Activated CD8-positive, alpha-beta memory T cell treated with anti-CD3 and anti-CD28 coated beads for 36 hours (primary cell): ENCODE measurements around the gene FAM181A. TPM values are rescaled to one million over a fixed set of nuclear protein-coding genes. Genes with fewer than 3 reads are reported as not detected.

Experiments
- CTCF ChIA-PET: fragments of 350-600 bp; sonication (Branson Sonifier 250); formaldehyde crosslinking; loops from one replicate; lab custom pipeline; 2021; ENCODE audit warnings: antibody characterized with exemption; lab: Charles Lee
- POLR2A ChIA-PET: fragments of 350-600 bp; sonication (Branson Sonifier 250); formaldehyde crosslinking; loops from one replicate; lab custom pipeline; 2021; ENCODE audit warnings: antibody characterized with exemption; lab: Charles Lee
- total RNA-seq, 2 experiments: library from RNA; stranded (reverse); gene quantifications; one replicate each; pipeline ENCODE4 v1.2.3, GENCODE V29; 2021

FAM181A gene
- total RNA-seq, 2 experiments from 2014 or later: not detected

DNA sequence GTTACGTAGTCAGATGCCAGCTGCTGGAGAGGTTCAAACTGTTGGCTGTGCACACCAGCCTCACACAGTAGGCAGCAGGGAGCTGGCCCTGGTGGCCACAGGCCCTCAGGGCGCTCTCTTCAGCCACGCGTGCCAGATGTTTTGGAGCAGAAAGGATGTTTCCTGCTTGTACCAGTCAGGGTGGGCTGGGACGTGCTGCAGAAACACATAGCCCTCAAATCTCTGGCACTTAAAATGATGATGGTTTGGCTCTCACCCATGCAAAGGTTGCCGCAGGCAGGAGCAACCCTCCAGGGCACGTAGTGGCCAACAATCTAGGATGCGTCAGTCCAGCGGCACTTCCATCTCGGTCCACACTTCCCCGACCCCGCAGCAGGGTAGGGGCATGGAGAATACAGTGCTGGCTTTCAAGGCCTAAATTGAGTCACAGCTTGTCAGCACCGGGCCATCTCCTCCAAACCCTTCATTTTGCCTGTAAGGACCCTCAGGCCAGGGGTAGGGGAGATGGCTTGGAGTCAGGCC is 1.7 kb upstream of the FAM181A start:
- CTCF ChIA-PET: interaction anchor here (0.9 kb wide), 1 partner anchor 70 kb away, joined by 3 read pairs; no protein-coding TSS in a partner anchor

DNA sequence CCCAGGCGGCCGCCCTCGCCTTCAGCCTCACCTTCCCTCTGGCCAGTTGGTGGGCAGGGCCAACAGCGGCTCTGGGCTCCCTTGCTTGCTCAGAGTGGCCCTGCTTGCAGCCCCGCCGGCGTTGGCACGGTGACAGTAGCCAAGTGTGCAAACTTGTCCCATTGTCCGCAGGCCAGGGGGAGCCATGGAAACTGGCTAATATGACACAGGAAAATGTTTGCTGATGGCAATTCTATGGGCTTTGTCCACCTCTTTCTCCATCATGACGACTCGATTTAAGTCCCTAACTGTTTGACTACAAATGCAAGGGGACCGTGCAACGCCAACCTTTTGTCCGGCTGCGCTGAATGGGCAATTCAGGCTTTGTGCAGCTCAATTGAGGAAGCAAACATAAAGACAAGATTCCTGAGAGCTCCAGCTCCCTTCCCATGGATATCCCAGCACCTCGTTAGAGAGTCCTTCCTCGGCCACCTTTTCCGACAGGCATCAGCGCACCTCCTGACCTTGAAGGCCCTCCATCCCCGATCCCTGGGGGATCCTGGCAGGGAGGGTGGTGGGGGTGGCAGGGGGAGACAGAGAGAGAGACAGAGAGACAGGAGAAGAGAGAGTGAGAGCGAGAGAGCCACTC is 785 bp upstream of the FAM181A start:
- CTCF ChIA-PET: no interaction called here

More for the DNA sequence above, 1.7 kb upstream of the FAM181A start:
- POLR2A ChIA-PET: no interaction called here

DNA sequence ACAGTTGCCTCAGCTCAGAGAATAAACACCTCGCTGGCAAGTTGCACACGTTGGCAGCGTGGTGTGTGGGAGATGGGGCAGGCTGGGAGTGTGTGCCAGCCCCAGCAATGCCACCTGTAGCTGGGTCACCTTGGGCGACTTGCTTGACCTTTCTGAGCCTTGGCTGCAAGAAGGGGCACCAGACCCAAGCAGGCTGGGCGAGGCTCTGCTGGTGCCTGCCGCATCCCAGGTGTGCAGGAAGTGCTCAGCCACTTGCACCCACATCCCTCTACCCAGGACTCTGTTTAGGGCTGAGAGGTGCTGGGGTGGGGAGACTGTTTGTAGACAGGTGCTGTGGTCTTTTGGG is 629 bp downstream of the FAM181A start:
- POLR2A ChIA-PET: no interaction called here
- CTCF ChIA-PET: interaction anchor here (1.7 kb wide), 1 partner anchor 12 kb away, joined by 5 read pairs; no protein-coding TSS in a partner anchor

More for the DNA sequence above, 785 bp upstream of the FAM181A start:
- POLR2A ChIA-PET: no interaction called here

DNA sequence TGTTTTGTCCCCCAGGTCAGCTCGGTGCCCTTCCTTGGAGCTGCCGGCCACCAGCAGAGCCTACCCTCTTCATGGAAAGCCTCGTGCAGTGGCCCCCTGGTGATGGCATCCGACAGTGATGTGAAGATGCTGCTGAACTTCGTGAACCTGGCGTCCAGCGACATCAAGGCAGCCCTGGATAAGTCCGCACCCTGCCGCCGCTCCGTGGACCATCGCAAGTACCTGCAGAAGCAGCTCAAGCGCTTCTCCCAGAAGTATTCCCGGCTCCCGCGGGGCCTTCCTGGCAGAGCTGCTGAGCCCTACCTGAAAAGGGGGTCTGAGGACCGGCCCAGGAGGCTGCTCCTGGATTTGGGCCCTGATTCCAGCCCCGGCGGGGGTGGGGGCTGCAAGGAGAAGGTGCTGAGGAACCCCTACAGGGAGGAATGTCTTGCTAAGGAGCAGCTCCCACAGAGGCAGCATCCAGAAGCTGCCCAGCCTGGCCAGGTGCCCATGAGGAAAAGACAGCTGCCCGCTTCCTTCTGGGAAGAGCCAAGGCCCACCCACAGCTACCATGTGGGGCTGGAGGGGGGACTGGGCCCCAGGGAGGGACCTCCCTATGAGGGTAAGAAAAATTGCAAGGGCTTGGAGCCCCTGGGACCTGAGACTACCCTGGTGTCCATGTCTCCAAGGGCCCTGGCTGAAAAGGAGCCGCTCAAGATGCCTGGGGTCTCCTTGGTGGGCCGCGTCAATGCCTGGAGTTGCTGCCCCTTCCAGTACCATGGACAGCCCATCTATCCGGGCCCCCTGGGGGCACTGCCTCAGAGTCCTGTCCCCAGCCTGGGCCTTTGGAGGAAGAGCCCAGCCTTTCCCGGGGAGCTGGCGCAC is 1.3 kb downstream of the FAM181A start:
- POLR2A ChIA-PET: no interaction called here
- CTCF ChIA-PET: interaction anchor here (1.7 kb wide), 1 partner anchor 11 kb away, joined by 5 read pairs; no protein-coding TSS in a partner anchor

DNA sequence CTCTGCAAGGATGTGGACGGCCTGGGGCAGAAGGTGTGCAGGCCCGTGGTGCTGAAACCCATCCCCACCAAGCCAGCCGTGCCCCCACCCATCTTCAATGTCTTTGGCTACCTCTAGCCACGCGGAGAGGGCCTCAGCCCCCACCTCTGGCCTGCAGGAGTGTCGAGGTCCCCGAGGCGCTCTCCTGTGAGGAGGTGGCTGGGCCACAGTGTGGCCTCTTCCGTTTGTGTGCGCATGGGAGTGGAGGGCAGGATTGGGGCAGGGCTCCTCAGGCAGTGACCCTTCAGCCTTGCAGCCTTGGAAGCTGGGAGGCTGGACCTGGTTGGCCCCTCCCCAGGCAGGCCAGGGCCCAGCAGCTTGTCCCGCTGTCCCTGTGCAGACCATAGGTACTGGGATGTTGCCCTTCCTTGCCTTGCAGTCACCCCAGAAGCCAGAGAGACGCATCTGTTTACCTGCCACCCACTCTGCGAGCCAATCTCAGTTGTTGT is 1.9 kb downstream of the FAM181A start:
- ChIA-PET POLR2A (no interaction called here), CTCF (interaction anchor here (1.7 kb wide), 1 partner anchor 11 kb away, joined by 5 read pairs; no protein-coding TSS in a partner anchor)

DNA sequence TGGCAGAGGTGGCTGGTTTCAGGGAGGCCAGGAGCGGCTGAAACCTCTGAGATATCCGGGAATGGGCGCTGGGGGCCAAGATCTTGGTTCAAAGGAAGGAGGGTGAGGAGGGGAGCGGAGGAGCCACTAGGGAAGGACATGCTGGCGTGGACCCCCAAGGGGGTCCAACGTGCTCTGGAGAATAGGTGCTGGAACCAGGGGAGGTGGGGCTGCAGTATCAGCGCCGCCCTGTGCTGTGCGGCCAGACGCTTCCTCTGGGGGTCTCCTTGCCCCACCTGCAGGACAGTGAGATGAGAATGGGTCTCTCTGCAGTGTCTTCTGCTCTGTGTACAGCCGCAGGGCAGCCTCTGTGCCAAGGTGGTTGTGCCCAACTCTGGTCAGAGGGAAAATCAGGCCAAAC is 2.5 kb downstream of the FAM181A start:
- ChIA-PET CTCF (interaction anchor here (1.6 kb wide), 1 partner anchor 70 kb away, joined by 3 read pairs; no protein-coding TSS in a partner anchor), POLR2A (no interaction called here)

DNA sequence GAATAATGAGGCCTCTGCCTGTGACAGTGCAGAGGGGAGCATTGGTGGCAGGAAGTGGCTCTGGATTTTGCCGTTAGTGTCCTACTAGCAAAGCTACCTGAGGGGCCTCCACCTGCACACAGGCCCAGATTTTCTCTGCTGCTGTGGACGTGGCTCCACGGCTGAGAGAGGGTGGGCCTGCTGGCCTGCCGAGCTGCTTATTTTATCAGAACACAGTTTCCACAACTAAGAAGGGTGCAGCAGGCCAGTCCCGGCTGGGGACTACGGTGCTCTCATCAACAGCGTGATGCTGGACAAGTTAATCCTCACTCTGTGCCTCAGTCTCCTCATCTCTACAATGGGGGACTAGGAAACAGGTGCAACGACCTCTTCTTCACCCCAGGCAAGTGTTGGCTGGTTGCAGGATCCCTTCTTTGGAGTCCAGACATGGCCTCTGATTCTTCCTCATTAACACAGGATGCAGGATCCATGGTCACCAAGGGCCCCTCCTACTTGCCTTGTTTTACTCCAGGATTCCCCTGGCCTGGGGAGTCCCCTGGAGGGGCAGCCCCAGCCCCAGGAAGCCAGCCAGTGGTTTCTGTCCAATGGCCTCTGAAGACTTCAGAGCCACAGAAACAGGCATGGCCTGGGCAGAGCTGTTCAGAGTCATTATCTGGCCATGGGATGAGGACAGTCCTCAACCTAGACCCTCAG is 3.3 kb downstream of the FAM181A start:
- ChIA-PET CTCF (interaction anchor here (1.6 kb wide), 1 partner anchor 69 kb away, joined by 3 read pairs; no protein-coding TSS in a partner anchor), POLR2A (no interaction called here)

DNA sequence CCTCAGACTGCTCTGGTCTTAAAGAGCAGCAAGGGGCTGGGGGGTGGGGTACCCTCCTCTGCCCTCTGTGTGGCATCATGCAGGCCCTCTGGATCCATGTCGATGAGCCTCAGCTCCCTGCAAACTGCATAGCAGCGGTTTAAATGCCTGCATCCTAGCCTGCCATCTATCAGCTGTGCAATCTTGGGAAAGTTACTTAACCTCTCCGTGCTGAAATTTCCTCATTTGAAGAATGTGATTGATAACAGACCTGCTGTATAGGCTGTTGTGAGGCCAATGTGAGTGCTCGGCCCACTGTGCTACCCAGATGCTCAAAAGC is 3.8 kb downstream of the FAM181A start:
- CTCF ChIA-PET: interaction anchor here (1.6 kb wide), 1 partner anchor 69 kb away, joined by 3 read pairs; no protein-coding TSS in a partner anchor
- POLR2A ChIA-PET: no interaction called here

DNA sequence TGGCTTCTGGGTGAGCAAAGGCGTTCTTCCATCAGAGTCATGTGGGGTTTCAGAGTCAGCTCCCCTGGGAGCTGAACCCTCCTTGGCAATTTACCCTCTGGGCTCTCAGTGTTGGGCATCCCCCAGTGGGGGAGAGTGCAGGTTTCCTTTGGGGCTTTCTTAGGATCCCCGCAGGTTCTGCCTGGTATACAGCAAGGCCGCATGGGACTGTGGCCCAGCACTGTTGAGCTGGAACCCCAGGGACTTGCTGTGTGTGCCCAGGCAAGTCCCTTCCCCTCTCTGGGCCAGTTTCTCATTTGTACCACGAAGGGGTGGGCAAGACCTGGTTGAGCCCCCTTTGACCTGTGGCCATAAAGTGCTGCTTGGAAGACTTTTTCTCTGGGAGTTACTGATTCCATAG is 5.5 kb downstream of the FAM181A start:
- ChIA-PET POLR2A (no interaction called here), CTCF (interaction anchor here (0.6 kb wide), 1 partner anchor 286 kb away, joined by 4 read pairs; no protein-coding TSS in a partner anchor)

DNA sequence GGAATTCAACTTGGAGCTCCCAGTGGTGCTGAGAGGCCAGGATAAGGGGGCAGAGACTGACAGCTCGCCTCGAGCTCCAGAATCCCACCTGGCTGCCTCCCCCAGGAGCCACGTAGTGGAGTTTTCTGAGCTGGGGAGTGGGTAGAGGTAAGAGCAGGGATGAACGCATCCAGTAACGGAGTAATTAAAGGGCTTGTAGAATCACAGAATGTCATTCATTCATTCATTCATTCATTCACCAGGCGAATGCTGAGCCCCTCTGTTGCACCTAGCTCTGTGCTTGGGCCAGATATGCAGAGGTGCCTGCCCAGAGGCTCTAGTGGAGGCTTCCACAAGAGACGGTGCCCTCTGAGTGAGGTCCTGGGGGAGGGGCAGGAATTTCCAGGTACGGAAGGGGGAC is 8.1 kb downstream of the FAM181A start:
- POLR2A ChIA-PET: no interaction called here
- CTCF ChIA-PET: interaction anchor here (1.2 to 5.6 kb wide), 6 partner anchors 9 to 202 kb away, joined by 3 to 103 read pairs (median 3); partner anchors contain the start of gene CCDC197

DNA sequence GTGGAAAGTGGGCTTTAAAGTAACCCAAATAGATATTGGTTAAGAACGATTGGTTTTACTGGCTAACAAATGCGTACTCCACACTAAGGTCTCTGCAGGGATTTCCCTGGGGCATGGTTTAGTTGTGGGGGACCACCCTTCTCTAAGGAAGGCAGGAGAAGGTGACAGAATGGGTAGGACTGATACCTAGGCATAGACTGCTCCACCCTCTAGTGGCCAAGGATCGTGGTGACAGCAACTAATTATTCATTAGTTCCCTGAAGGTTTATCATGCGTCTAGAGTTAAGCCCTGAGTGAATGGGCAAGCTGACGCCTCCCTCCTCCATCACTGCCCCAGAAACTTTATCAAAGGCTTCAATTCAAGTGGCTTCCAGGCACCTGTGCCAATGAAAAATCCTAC is 9.1 kb downstream of the FAM181A start:
- CTCF ChIA-PET: interaction anchor here (0.8 to 5.6 kb wide), 7 partner anchors 34 to 201 kb away, joined by 3 to 103 read pairs (median 3); partner anchors contain the start of gene CCDC197

DNA sequence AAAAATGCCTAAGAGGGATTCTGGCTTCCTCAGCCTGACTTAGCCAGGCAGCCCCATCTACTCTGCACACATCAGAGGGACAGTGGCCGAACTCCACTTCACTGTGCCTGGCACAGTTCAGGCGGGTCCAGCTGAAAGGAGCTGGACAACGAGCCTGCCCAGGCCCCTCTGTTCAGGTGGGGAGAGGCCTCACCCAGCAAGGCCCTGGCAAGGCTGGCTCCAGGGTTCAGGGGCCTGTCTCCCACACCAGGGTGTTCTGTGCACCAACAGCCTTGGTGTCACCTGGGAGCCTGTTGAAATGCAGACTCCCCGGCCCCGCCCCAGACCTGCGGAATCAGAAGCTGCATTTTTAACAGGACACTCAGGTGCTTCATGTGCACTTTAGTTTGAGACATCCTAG is 9.8 kb downstream of the FAM181A start:
- ChIA-PET POLR2A (no interaction called here), CTCF (interaction anchor here (0.8 to 5.6 kb wide), 7 partner anchors 20 to 244 kb away, joined by 3 to 103 read pairs (median 3); partner anchors contain the start of gene CCDC197)

More for the DNA sequence above, 9.1 kb downstream of the FAM181A start:
- POLR2A ChIA-PET: no interaction called here

DNA sequence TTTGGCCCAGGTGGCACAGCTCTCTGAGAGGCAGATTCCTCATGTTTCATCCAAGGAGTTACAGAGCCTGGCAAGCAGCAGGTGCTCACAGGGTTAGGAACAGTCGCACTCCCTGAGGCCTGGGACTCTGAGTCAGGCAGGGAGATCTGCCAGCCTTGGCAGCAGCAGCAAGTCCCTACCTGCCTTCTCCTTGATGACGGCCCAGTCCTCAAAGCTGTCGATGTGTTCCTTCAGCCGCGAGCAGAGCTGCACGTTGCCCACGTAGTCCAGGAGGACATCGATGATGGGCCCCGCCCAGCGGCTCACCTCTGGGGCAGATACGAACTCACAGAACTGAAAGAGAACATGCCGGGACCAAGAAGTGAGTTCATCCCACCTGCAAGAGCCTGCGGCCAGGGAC is 10.4 kb downstream of the FAM181A start:
- ChIA-PET POLR2A (no interaction called here), CTCF (interaction anchor here (0.8 to 5.6 kb wide), 6 partner anchors 20 to 243 kb away, joined by 3 to 103 read pairs (median 3); partner anchors contain the start of gene CCDC197)

DNA sequence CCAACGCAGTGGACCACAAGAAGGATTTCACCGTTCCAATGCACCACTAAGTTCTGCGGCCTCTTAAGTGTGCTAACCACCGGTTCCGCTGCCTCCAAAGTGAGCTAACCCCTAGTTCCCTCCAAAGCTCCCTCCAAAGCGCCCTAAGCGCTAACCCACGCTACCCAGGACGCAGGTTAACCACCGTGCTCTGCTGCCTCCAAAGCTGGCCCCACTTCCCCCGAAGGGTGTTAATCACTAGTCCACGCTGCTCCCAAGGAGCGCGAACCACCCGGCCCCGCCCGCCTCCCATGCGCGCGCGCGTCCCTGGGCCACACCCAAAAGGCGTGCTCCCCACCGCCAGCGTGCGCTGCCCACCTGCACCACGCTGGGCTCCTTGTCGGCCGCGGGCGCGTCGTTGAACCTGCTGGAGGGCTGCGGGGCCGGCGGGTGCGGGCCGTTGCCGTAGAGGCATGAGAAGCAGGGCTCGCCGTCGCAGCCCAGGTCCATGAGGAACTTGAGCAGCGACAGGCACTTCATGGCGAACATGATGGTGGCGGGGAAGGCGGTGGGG is 11.7 kb downstream of the FAM181A start:
- POLR2A ChIA-PET: interaction anchor here (1.1 kb wide), 1 partner anchor 32 kb away, joined by 3 read pairs; no protein-coding TSS in a partner anchor
- CTCF ChIA-PET: interaction anchor here (0.6 to 5.6 kb wide), 21 partner anchors 10 to 208 kb away, joined by 3 to 103 read pairs (median 17); partner anchors contain the start of genes ASB2, CCDC197 and OTUB2

DNA sequence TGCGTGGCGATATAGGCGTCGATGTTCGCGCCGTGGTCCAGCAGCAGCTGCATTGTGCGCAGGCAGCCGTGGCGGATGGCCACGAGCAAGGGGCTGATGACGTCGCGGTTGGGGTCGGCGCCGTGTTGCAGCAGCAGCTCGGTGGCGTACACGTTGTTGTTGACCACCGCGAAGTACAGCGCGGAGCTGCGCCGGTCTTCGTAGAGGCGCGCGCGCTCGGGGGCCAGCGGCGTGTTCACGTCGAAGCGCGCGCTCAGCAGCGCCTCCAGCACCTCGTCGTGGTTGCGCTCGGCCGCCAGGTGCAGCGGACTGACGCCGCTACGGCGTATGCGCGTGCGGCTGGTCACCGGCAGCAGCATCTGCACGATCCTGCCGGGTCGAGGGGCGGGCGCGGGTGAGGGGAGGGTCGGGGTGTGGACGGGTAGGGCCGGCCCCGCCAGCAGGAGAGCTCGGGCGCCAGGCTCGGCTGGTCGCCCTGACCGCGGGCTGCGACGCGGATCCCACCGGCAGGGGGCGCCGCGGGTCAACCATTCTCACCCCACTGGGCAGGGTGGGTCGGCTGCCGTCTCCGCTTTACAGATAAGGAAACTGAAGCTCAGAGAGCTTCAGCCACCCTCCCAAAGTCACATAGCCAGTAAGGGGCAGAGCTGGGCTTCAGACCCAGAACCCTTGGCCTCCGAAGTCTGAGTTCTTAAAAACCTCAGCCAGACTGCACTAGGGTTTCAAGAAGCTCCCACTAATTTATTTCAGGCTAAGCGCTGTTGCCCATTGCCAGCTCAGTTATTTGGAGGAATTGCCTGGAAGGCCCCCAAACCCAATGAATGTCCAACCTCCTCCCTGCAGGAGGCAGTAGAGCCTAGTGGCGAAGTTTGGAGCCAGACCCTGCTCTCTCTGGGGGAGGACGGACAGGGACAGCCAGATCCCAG is 12.4 kb downstream of the FAM181A start:
- CTCF ChIA-PET: interaction anchor here (0.6 to 5.6 kb wide), 43 partner anchors 11 to 243 kb away, joined by 3 to 103 read pairs (median 5); partner anchors contain the start of genes ASB2, CCDC197 and OTUB2
- POLR2A ChIA-PET: interaction anchor here (0.8 to 1.1 kb wide), 4 partner anchors 20 to 62 kb away, joined by 3 to 5 read pairs (median 4); no protein-coding TSS in a partner anchor

DNA sequence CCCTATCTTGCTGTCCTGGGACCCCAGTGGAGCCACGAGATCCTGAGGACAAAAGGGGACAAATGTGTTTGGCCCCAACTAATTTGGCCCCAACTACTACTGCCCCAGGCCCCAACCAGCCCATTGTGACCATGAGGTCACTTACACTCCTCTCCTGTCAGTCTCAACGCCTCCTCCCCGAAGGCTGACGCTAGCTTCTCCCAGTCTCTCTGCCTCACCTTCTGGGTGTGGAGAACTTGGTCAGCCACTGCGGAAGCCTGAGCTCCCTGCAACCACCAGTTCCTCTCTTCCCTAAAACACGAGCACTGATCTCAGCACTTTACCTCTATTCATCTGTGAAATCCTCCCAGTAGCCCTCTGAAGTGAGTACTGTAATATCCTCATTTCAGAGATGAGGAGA is 13.3 kb downstream of the FAM181A start:
- CTCF ChIA-PET: interaction anchor here (0.9 to 5.6 kb wide), 21 partner anchors 10 to 242 kb away, joined by 3 to 103 read pairs (median 17); partner anchors contain the start of genes ASB2, CCDC197 and OTUB2
- POLR2A ChIA-PET: no interaction called here
